Stimulated activated CD8-positive, alpha-beta memory T cell treated with anti-CD3 and anti-CD28 coated beads, Interleukin-7, amount 100 ng/mL, for 48 hours (primary cell): ENCODE measurements around the gene PTGS1.
"Not testable (repeated sequence)": the region's sequence is repeated elsewhere in the genome, so short reads cannot be mapped to it uniquely, and the experiment has no call there.

Experiments
- DNase-seq, 2 donors: peaks; one replicate each; pipeline ENCODE4 v3.0.0-alpha.2; 2020; ENCODE audit warnings: low read depth in 1 of 2; ENCODE audit errors: extremely low read depth in 1 of 2

Gene PTGS1

DNA sequence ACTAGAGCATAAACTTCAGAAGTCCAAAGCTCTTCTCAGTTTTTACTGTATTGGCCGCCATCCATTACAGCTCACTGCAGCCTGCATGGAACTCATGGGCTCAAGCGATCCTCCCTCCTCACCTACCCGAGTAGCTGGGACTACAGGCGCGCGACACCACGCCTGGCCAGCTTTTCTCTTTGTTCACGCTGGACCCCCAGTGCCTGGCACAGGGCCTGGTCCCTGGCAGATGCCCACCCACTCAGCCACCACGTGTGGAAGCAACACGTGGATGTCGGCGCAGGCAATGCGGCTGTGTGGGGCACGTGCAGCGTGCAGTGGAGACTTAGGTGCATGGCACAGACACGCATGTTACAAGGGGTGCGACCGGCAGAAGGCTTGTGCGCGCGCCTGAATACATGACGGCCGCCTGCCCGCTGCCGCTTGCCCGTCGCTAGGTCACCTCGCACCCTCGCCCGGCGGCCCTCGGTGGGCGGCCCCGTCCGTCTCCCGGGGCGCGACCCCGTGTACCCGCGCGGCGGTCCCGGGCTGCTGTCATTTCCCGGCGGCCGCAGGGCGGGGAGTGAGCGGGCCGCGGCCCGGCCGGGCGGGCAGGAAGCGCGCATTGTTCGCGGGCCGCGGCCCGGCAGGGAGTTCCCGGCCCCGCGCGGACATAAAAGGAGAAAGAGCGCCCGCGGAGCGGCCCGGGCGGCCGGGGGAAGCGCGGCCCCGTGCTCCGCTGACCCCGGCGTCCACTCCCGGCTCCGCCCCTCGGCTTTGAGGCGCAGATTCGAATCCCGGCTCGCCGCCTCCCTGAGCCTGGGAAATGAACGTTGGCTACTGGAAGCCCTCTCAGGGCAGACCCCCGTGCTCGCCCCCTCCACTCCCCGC lies 24.1 kb upstream of the PTGS1 start:
- DNase-seq = no peak

DNA sequence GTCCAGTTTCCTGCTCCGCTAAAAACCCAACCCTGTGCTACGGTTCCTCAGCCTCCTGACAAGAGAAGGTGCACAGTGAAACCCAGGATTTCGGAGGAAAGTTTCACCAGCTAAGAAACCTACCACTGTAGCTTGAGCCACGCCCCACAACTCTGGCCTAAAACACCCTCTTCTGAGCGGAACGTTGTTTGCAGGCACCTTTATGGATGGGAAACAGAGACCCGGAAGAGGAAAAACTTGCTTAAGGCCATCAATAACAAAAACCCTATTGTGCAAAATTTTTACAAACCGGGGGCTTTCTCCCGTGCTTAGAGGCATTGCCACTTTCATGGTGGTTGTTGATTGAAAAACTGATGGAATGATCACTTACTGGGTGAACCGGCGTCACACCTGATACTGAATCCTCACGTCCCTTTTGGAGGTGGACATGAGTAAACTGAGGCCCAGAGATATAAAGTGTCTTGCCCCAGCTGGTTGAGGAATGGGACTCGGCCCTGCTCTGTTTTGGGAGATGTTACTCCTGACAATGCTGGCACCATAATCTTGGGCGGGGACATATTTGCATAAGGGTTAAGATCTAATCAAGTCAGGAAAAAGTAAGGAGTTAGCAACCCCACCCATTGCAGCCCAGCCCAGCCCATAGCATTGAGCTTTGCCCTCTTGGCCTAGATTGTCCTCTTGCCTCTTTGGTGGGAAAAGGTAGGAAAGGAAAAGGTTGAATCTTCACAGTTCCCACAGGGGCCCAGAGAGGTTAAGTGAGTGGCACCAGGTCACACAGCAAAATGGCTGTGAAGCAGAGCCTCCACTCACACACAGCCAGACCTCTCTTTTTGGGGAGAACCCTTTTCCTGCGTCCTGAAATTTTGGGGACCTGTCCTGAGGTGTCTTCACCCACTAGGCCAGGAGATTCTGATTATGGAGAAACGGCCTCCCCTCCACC lies 23.2 kb upstream of the PTGS1 start:
- no peak for DNase-seq

DNA sequence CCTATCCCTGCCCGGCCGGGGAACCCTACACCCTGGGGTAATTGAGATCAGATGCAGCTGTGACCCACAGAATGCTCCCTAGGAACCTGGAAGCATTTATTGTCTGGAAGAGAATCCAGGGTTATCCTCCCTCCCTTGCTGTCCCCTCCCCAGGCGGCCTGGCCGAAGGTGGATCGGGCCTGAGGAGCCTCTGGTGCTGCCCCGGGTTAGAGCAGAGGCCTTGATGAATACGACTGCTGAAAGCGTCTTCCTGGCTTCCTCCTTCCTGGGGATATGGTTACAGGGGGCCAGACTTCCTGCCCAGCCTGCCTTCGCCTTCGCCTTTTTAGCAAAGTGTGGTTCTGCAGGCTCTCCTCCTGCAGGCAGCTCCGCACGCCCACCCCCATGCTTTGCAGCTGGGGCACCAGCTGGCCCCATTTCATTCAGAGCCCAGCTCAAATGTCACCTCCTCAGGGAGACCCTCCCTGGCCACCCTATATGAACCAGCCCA lies 22.5 kb upstream of the PTGS1 start:
- DNase-seq = no peak

DNA sequence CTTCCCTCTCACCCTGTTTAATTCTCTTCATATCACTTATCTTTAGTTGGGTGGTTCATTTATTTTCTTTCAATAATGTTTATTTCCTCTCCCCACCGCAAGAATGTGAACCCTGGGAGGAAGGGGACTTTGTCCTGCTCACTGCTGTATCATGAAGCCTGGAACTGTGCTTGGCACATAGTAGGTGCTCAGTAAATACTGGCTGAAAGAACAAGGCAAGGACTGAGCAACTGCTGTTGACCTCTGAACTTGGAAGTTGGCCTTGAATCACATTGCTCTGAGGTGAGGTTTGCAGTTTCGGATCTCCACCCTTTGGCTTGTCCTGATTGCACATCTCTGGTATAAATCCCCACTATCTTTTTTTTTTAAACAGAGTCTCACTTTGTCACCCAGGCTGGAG lies 22.0 kb upstream of the PTGS1 start:
- DNase-seq = no peak

DNA sequence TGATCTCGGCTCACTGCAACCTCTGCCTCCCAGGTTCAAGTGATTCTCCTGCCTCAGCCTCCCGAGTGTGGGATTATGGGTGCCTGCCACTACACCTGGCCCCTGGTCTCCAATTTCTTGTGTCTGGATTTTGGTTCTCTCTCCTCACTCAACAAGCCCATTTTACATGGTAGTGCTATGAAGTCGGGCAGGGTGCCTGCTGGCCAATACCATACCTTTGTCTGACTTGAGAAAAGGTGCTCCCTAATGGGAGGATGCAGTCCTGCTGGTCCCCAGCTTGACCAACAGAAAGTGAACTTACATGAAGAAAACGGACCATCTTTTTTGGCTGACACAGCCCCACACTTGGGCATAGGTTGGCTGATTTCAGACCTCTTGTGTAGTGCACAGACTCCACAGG lies 21.6 kb upstream of the PTGS1 start:
- no peak for DNase-seq

DNA sequence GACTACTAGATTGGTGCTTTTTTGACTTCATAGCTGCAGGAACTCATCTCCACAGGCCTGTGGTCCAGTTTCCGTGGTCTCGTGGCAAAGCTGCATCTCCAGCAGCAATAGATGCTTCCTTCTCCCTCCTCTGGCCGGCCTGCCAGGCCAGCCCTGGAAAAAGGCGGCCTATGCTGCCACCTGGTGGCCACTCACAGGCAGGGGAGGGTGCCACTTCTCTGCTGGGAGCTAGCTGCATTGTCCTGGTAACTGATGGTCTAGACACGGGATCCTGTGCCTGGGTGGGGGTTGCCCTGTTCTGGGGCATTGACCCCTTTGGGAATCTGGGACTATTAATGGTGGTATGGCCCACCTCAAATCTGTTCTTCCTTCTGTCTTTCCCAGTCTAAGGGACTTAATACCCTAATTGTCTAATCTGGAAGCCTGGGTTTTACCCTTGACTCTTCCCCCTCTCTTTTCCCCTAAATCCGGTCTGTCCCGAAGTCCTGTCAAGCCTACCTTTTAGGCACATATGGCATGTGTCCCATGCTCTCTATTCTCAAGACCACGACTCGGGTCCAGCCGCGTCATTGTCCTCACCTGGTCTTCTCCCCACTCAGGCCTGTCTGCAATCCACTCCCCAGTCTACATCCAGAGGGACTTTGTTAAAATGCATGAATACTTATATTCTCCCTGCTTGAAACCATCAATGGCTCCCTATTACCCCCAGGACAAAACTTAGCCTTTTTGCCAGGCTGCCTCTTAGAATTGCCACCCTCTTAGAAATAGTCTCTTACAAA lies 20.1 kb upstream of the PTGS1 start:
- DNase-seq = peak; percentile 42 to 47

DNA sequence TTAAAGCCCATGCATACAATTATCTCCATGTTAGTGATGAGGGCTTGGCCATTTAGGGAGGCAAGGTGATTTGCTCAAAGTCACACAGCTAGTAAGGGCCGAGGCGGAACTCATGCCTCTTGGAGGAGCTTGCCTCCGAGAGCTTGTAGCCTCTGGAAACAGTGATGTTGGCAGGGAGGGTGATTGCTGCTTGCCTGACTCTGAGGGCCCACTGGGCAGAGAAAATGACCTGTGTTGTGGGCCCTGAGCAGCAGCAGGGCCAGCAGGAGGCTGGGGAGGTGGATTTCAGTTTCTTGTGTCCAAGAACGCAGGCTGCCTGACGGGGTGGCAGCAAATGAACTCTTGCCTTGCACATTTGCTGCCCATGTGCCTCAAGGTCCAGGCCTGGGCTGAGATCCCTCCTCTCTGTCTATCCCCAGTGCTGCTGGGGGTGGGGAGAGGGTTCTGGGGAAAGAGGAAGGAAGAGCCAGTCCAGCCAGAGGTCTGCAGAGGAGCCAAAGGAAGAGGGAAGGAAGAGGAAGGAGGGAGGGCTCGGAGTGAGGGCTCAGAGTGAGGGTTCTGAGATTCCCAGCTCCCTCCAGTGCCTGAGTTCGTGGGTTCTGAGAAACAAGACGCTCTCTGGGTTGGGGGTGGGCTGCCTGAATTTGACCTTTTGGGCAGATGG lies 16.2 kb upstream of the PTGS1 start:
- DNase-seq = no peak

DNA sequence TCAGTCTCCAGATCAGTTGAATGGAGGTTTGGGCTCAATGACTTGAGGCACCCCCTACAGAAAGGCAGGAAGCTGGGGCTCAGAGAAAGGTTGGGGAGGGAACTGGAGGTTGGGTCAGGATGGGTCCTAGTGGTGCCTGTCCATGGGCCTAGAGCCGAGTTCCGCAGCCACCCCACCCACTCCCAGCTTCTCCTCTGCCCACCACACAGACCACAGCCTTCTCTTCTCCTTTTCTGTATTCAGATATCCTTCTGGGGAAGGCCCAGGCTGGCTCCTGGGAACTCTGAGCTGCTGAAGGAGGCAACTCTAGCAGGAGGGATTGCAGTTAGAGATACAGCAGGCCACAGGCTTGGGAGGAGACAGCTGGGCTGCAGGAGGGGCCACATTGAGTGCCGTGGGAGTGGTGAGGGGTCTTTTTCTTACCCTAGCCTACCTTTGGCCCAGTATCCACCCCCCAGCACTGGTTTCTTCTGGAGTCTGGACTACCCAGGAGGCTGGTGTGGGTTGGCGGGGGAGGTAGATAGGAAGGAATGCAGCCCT lies 15.4 kb upstream of the PTGS1 start:
- no peak for DNase-seq

DNA sequence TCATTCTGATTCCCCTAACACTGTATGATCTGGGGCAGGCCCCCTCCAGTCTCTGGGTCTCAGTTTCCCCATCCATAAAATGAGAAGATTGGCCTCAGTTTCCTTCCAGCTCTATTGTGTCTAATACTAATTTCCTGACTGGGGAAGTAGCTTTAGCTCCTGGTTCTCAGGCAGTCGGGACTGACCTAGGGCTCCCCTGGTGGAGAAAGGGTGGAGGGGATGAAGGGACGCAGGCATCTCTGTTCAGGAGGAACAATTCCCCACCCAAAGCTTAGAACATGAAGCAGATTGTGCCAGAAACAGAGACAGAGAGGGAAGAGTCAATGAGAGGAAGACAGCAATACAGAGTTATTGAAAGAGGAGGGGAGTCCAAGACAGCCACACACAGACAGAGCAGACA lies 14.2 kb upstream of the PTGS1 start:
- no peak for DNase-seq

DNA sequence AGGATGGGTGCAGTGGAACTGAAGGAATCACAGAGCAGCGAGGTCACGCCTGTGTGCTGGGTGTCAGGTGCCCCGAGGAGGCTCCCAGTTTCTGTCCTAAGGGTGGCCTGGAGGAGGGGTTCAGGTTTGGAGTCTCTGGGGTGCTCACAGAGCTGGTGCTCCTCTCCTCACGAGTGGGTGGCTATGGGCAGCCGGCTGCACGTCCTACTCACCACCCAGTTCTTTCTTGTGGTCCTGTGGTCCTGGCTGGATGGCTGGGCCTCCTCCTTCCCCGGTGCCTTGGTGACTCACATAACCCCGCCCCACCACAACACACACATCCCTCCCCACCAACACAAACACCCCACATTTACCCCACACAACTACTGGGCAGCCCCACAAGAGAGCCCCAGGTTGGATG lies 9.9 kb upstream of the PTGS1 start:
- DNase-seq = no peak

DNA sequence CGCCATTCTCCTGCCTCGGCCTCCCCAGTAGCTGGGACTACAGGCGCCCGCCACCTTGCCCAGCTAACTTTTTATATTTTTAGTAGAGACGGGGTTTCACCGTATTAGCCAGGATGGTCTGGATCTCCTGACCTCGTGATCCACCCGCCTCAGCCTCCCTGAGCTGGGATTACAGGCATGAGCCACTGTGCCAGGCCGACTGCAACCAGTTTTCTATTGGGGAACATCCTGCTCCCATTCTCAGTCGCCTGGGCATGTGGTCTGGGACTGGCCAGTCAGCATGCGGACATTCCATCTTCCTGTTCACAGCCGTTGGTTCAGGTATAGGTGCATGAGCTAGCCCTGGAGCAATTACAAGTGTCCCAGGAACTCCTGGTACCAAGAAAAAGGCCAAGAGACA lies 7.7 kb upstream of the PTGS1 start:
- DNase-seq = not testable (repeated sequence)

DNA sequence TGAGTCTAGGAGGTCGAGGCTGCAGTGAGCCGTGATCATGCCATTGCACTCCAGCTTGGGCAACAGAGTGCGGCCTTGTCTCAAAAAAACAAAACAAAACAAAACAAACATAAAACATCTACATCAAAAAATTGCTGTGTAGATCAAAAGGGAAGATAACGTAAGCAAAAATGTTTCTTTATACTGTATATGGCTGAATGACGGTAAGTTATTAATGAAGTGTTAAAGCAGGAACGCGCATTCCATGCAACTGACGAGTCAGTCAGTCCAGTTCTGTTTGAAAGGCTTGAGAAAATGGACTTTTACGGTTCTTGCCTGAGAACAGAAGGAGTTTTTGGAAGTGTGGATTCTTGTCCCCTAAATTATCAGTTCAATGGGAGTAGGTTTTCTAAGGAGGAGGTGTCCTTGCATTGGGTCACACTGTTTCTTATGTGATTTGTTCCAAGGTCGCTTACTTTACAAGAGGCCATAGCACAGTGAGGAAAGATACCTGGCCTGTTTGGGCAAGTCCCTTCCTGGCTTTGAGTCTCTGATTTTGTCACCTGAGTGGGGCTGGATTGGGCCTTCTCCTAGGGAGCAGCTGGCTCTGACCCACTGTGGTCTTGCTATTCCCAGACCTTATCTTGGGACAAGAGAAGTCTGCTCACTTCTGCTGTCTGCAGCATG lies 6.6 kb upstream of the PTGS1 start:
- DNase-seq = no peak

DNA sequence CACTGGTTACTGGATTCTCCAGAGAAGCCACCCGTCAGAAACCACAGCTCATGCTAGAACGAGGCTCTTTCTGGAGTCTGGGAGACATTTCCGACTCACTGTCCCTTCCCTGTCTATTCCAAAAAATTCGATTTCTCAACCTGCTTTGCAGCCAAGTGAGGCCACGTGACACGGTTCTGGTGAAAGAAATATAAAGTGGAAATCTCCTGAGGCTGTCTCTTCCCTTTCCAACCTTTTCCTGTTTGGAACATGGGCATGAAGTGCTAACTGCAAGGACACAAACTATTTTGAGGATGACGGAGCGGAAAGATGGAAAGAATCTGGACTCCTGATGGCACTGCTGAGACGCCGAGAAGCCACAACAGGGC lies 6.1 kb upstream of the PTGS1 start:
- no peak for DNase-seq

DNA sequence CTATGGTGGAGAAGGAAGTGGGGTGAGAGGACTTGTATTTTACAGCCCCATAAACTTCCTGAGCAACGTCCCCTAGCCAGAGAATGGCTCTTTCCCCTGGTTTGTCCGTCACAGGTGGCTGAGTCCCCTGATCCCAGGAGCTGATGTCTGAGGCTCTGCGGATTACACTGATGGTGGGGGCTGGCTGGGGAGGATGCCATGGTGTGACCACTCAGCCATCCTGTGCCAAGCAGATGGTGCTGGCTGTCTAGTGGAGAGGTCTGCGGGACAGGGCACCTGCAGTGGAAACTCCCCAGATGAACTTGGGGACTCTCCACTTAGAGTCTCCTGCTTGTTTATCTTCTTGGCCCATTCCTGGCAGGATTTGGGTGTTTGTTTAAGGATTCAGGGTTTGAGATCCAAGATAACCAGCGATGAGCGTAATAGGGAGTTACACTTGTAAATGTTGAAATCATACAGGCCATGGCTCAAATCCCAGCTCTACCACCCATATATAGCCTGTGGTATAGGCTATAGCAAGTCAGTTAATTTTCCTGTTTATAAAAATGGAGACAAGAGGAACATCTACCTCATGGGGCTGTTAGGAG lies 4.7 kb upstream of the PTGS1 start:
- no peak for DNase-seq

DNA sequence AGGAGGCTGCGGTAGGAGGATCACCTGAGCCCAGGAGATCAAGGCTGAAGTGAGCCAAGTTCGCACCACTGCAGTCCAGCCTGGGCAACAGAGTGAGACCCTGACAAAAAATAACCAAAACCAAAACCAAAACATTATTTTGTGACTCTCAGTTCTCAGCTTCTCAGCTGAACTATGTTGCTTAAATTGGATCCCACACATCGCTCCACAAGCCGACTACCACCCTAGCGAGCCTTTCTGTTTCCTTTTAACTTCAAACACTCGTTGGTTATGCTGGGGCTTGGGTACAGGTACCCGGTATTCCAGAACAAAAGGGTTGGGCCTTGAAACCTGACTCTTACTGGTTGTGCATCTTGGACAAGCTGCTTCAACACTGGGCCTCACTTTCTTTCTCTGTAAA lies 3.8 kb upstream of the PTGS1 start:
- no peak for DNase-seq

DNA sequence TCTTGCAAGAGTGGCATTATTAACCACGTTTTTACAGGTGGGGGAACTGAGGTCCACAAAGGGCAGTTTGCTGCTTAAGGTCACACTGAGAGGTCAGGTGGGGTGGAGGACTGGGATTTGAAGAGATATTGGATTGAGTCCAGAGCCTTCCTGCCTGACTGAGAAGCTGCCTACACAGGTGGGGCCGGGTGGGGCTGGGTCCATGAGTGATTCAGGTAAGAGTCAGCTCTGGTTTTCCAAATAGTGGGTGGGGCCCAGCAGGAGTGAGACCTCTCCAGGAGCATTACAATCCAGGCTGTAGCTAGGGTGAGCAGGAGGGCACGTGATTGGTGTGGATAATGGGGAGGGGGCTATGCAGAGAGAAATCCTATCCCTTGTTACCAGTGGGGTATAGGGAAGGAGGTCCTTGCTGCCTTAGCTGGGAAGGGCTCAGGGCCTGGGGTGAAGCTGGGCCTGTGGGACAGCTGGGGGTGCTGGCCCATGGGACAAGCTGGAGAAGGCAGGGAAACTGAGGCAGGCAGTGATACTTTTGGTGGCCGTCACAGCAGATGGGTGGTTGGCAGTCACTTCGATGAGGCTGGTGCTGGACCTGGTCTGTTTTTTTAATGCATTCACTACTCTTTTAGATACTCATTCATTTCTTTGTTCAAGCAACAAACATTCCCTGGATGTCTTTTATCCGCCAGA lies 2.9 kb upstream of the PTGS1 start:
- no peak for DNase-seq

DNA sequence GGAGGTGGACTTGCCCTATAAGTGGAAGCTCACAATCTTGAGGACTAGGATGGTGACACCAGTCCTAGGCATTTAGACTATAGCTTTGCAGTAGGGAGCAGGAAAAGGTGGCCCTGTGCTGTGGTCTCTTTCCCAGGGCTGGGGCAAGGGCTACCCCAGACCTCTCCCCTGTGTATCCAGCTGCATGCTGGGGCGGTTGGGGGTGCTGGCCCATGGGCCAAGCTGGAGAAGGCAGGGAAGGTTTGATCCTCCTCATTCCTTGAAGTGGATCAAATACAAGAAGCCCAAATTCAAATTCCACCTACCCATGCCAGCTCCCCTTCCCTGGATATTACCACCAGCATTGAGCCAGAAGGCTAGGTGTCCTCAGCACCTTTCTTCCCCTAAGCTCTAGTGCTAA lies 2.2 kb upstream of the PTGS1 start:
- no peak for DNase-seq

DNA sequence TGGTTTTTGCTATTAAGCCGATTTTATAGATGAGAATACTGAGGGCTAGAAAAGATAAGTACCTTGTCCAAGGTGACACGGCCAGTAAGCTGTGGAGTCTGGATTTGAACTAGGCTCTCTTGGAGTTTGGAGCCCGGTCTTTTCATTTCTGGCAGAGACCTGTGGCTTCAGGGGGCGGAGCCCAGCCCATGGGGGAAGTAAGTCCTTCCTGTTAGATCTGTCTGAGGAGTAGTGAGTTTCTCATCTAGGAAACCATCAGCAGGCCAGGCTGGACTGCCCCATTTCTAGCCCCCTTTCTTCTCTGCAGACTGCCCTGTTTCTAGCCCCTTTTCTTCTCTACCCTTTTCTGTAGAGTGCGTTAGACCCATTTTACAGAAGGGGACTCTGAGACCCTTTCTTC lies 521 bp upstream of the PTGS1 start:
- DNase-seq = no peak

DNA sequence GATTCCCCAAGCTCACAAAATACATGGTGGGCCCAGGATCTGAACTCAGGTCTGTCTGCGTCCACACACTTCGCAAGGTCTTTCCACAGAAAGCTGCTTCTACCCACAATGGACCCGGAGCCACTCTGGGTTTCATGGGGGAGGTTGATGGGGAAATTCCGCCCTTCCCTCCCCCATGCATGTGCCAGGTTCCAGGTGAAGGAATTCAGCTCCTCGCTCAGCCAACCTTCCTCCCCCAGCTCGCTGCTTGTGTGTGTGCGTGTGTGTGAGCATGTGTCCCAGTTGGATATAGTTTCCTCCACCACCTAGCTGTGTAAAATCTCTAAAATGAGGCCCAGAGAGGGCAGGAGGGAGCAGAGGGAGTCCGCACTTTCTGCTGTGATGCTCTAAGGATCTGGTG lies 1.0 kb downstream of the PTGS1 start:
- no peak for DNase-seq
